SU-DHL-6 (cell line): ENCODE data around the gene TDO2.

ENCODE experiments used
- H2AFZ ChIP-seq: fragments of 200-600 bp; sonication (generic); 2 replicates; pipeline ENCODE4 v1.6.1; 2014; ENCODE audit warnings: low read depth, mild to moderate bottlenecking, moderate library complexity, mixed read lengths, antibody characterized with exemption, low read length; ENCODE audit not compliant: severe bottlenecking
- H3F3A ChIP-seq: fragments of 200-600 bp; shearing (Covaris generic); 2 replicates; pipeline ENCODE4 v1.6.0; 2016; ENCODE audit warnings: antibody characterized with exemption, mild to moderate bottlenecking; ENCODE audit not compliant: insufficient read depth
- H3K27ac ChIP-seq: fragments of 200-600 bp; sonication (generic); 2 replicates; pipeline ENCODE4 v1.5.1; 2016; ENCODE audit warnings: low read depth, mild to moderate bottlenecking, low read length, moderate library complexity, mixed read lengths
- H3K27me3 ChIP-seq: fragments of 200-600 bp; sonication (generic), shearing (Covaris generic); 2 replicates; pipeline ENCODE4 v1.6.0; 2014; ENCODE audit warnings: mild to moderate bottlenecking, low read length
- H3K36me3 ChIP-seq: fragments of 200-600 bp; sonication (generic); 2 replicates; pipeline ENCODE4 v1.6.1; 2014; ENCODE audit warnings: mild to moderate bottlenecking, low read length, mixed read lengths
- H3K4me2 ChIP-seq: fragments of 300-600, 200-600 bp; shearing (Covaris generic), sonication (generic); 2 replicates; pipeline ENCODE4 v1.6.0; 2014; ENCODE audit warnings: low read length, low read depth, mild to moderate bottlenecking; ENCODE audit not compliant: poor library complexity, severe bottlenecking
- H3K4me3 ChIP-seq: fragments of 200-600 bp; sonication (generic); 2 replicates; pipeline ENCODE4 v1.5.1; 2014; ENCODE audit warnings: antibody characterized with exemption, low read length, mild to moderate bottlenecking, mixed read lengths; ENCODE audit not compliant: insufficient read depth, poor library complexity, severe bottlenecking
- H3K79me2 ChIP-seq: fragments of 200-600 bp; sonication (generic); 2 replicates; pipeline ENCODE4 v1.6.1; 2014; ENCODE audit warnings: mild to moderate bottlenecking, low read length, moderate library complexity; ENCODE audit not compliant: insufficient read depth
- H3K9ac ChIP-seq: fragments of 200-600 bp; sonication (generic); 2 replicates; pipeline ENCODE4 v1.7.0; 2014; ENCODE audit warnings: mild to moderate bottlenecking, low read length
- H3K9me2 ChIP-seq: fragments of 200-600 bp; sonication (generic); replicated peaks from 2 replicates; pipeline ENCODE4 v1.6.1; 2014; ENCODE audit warnings: low read length; ENCODE audit not compliant: insufficient read depth
- H3K9me3 ChIP-seq: fragments of 200-600 bp; sonication (generic); 2 replicates; pipeline ENCODE4 v1.6.1; 2014; ENCODE audit warnings: low read length, mixed read lengths; ENCODE audit not compliant: insufficient read depth
- H4K20me1 ChIP-seq: fragments of 200-600 bp; sonication (generic); 2 replicates; pipeline ENCODE4 v1.6.1; 2014; ENCODE audit warnings: low read depth, mild to moderate bottlenecking, antibody characterized with exemption, low read length, moderate library complexity, mixed read lengths
- CTCF ChIP-seq: fragments of 200-600 bp; sonication (generic); IDR thresholded peaks from one replicate; pipeline ENCODE4 v1.5.1; 2017; ENCODE audit warnings: antibody characterized with exemption, mild to moderate bottlenecking, low read length, moderate library complexity; ENCODE audit not compliant: insufficient read depth, poor library complexity, severe bottlenecking
- EZH2phosphoT487 ChIP-seq: fragments of 200-600 bp; sonication (generic), shearing (Covaris generic); conservative IDR thresholded peaks from 2 replicates; pipeline ENCODE4 v1.6.1; 2018; ENCODE audit warnings: mild to moderate bottlenecking, antibody characterized with exemption, low read length, moderate library complexity, mixed read lengths

The TDO2 gene

GRCh38 chr4:155941085-155941790 is 37.7 kb downstream of the TDO2 start:
- Histone ChIP-seq H3K27me3 (no peaks in the 10 kb centered on the region), H4K20me1 (no peaks in the 10 kb centered on the region), H2AFZ (no peak overlapping the region), H3K4me3 (no peak overlapping the region), H3K9me3 (no peaks in the 10 kb centered on the region), H3F3A (no peaks in the 10 kb centered on the region), H3K4me2 (no peak overlapping the region), H3K79me2 (no peaks in the 10 kb centered on the region), H3K9me2 (no peaks in the 10 kb centered on the region), H3K27ac (no peak overlapping the region), H3K36me3 (no peaks in the 10 kb centered on the region), H3K9ac (no peak overlapping the region)
- no peak for TF ChIP-seq EZH2phosphoT487
- no peak for TF ChIP-seq CTCF

GRCh38 chr4:155941820-155942219 is 38.3 kb downstream of the TDO2 start:
- no peak for TF ChIP-seq EZH2phosphoT487
- no peak for TF ChIP-seq CTCF
- Histone ChIP-seq H3K27me3 (no peaks in the 10 kb centered on the region), H3F3A (no peaks in the 10 kb centered on the region), H3K9me2 (no peaks in the 10 kb centered on the region), H2AFZ (no peak overlapping the region), H4K20me1 (no peaks in the 10 kb centered on the region), H3K79me2 (no peaks in the 10 kb centered on the region), H3K9ac (no peak overlapping the region), H3K36me3 (no peaks in the 10 kb centered on the region), H3K4me2 (no peak overlapping the region), H3K27ac (no peak overlapping the region), H3K9me3 (no peaks in the 10 kb centered on the region), H3K4me3 (no peak overlapping the region)

GRCh38 chr4:155943605-155944291 is 40.3 kb downstream of the TDO2 start:
- Histone ChIP-seq H3K9me3 (no peaks in the 10 kb centered on the region), H4K20me1 (no peaks in the 10 kb centered on the region), H3K9me2 (no peaks in the 10 kb centered on the region), H3K4me2 (no peak overlapping the region), H2AFZ (no peak overlapping the region), H3F3A (no peaks in the 10 kb centered on the region), H3K4me3 (no peak overlapping the region), H3K27ac (no peak overlapping the region), H3K36me3 (no peaks in the 10 kb centered on the region), H3K9ac (no peak overlapping the region), H3K27me3 (no peaks in the 10 kb centered on the region), H3K79me2 (no peaks in the 10 kb centered on the region)
- TF ChIP-seq EZH2phosphoT487: no peak
- no peak for TF ChIP-seq CTCF
